ENCODE data around the gene MYH14. TPM values are rescaled to one million over a fixed set of nuclear protein-coding genes. Genes with fewer than 3 reads are reported as not detected.

Gene MYH14
- polyA plus RNA-seq, 1 experiment: not detected

- peaks cover 11% of the 10 kb centered on the region for H3K27me3 ChIP-seq (ENCODE audit: control insufficient read depth, insufficient read depth, low read length)
- CTCF ChIA-PET: no interaction called here
- no peak for TF ChIP-seq CTCF (IDR thresholded peaks at IDR 0.05; ENCODE audit: insufficient read depth, low read depth, low read length)
- DNase-seq (ENCODE audit: low read depth): no peak
- POLR2A ChIA-PET: no interaction called here
- no peak overlapping the region for H3K4me3 ChIP-seq (ENCODE audit: low read depth, low read length)
- no peaks in the 10 kb centered on the region for H3K36me3 ChIP-seq (ENCODE audit: control insufficient read depth, insufficient read depth, low read length)
Observed at GRCh38 chr19:50312967-50313811, 109.8 kb downstream of the MYH14 start.

DNA sequence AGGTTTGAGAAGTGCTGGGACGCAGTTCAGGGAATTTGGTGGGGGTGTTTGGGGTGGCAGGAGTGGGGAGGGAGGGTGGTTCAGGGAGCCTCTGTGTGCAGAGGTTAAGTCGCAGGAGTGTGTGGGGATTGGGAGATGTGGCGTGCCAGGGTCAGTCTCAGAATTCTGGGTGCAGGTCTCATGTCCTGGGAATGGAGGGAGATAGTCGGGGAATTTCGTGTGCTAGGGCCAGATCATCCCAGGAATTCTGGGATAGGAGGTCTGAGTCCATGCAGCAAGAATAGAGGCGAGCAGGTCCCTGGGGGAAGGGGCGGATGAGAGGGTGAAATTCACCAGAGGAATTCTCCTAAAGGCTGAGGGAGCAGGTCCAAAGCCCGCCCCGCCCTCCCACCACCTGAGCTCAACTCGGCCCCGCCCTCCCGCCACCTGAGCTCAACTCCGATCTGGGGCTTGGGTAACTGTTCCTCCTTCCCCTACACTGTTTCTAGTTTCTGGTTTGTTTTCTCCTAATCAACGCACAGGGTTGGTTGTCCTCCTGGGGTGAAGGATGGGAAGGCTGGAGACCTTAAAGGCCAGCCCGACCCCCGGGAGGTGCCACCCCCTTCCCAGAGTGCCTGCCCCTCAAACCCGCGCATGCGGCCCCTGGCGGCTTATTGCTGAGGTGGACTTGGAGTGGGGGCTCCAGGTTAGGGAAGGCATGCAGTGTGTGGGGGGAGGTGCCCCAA is 110.6 kb downstream of the MYH14 start:
- H3K36me3 ChIP-seq (ENCODE audit: control insufficient read depth, insufficient read depth, low read length): no peaks in the 10 kb centered on the region
- no peak for DNase-seq (ENCODE audit: low read depth)
- no peak for TF ChIP-seq CTCF (IDR thresholded peaks at IDR 0.05; ENCODE audit: insufficient read depth, low read depth, low read length)
- ChIA-PET CTCF (no interaction called here), POLR2A (interaction anchor here (0.6 kb wide), 1 partner anchor 15 kb away, joined by 4 read pairs; no protein-coding TSS in a partner anchor)
- peaks cover 11% of the 10 kb centered on the region for H3K27me3 ChIP-seq (ENCODE audit: control insufficient read depth, insufficient read depth, low read length)
- no peak overlapping the region for H3K4me3 ChIP-seq (ENCODE audit: low read depth, low read length)

DNA sequence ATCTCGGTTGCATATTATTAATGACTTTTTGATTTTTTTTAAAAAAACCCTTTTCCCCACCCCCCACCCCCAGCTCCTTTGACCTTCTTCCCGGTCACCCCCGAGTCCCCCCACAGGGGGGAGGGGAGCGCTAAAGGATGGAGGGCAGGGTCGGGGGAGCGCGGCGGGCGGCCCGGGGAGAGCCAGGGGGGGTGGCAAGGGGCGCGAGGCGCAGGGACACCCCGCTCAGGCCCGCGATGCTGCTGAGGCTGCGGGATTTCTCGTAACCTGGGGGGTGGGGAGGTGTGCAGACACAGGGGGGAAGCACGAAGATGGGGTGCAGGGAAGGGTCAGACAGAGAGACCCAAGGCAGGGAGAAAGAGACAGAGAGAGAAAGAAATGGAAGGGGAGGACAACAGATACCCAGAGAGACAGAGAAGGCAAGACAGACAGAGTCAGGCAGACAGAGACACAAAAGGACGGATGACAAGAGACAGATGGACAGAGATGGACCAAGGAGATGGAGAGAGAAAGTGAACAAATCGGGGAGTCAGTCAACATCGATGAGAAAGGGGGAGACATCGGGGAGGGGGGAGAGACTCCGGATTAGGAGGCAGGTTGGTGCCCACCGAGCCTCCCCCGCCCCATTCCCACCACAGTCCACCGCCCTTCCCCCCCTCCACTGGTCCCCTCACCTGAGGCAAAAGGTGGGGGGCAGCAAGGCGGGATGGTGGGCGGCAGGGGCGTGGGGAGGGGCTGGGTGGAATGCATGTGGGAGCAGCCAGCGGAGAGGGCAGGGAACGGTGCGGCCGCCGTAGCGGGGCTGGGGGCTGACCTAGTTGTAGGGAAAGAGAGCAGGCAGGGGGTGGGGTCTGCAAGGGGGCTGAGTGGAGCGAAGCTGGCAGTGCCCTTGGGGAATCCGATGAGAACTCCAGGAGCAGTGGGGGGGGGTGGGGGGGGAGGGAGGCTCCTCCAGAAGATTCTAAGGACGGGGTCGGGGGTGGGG is 111.6 kb downstream of the MYH14 start:
- Histone ChIP-seq H3K27me3 (ENCODE audit: control insufficient read depth, insufficient read depth, low read length) (peaks cover 11% of the 10 kb centered on the region), H3K36me3 (ENCODE audit: control insufficient read depth, insufficient read depth, low read length) (no peaks in the 10 kb centered on the region), H3K4me3 (ENCODE audit: low read depth, low read length) (no peak overlapping the region)
- no peak for TF ChIP-seq CTCF (IDR thresholded peaks at IDR 0.05; ENCODE audit: insufficient read depth, low read depth, low read length)
- DNase-seq (ENCODE audit: low read depth): no peak
- ChIA-PET POLR2A (no interaction called here), CTCF (no interaction called here)

GRCh38 chr19:50315773-50316448 is 112.5 kb downstream of the MYH14 start:
- no peaks in the 10 kb centered on the region for H3K36me3 ChIP-seq (ENCODE audit: control insufficient read depth, insufficient read depth, low read length)
- H3K27me3 ChIP-seq (ENCODE audit: control insufficient read depth, insufficient read depth, low read length): peaks cover 11% of the 10 kb centered on the region
- no peak for DNase-seq (ENCODE audit: low read depth)
- no peak overlapping the region for H3K4me3 ChIP-seq (ENCODE audit: low read depth, low read length)
- no peak for TF ChIP-seq CTCF (IDR thresholded peaks at IDR 0.05; ENCODE audit: insufficient read depth, low read depth, low read length)
- ChIA-PET POLR2A (no interaction called here), CTCF (interaction anchor here (0.7 kb wide), 1 partner anchor 375 kb away, joined by 3 read pairs; no protein-coding TSS in a partner anchor)

Measured in BJ (cell line).